Neural cell (in vitro differentiated cells): ENCODE results near the gene PLEKHG5. TPM values are rescaled to one million over a fixed set of nuclear protein-coding genes. Genes with fewer than 3 reads are reported as not detected.

Experiments
- H2AFZ ChIP-seq: fragments of 200-600, 300-800 bp; sonication (generic), shearing (Covaris generic); 2 replicates; pipeline ENCODE4 v1.6.0; 2014; ENCODE audit warnings: low read depth, mild to moderate bottlenecking, antibody characterized with exemption, low read length, moderate library complexity
- H3F3A ChIP-seq: fragments of 200-600 bp; shearing (Covaris generic); 2 replicates; pipeline ENCODE4 v1.6.1; 2016; ENCODE audit warnings: mild to moderate bottlenecking, moderate library complexity, mixed read lengths, antibody characterized with exemption, low read length; ENCODE audit not compliant: insufficient read depth, poor library complexity, severe bottlenecking
- H3K27ac ChIP-seq: fragments of 200-600, 300-800 bp; sonication (generic), shearing (Covaris generic); 2 replicates; pipeline ENCODE4 v1.5.1; 2014; ENCODE audit warnings: mild to moderate bottlenecking, low read length, moderate library complexity
- H3K27me3 ChIP-seq: fragments of 300-800, 200-600 bp; sonication (generic), shearing (Covaris generic); 2 replicates; pipeline ENCODE4 v1.6.0; 2014; ENCODE audit warnings: mild to moderate bottlenecking, low read depth, low read length, moderate library complexity; ENCODE audit not compliant: insufficient read depth
- H3K36me3 ChIP-seq: fragments of 300-800, 200-600 bp; sonication (generic), shearing (Covaris generic); 2 replicates; pipeline ENCODE4 v1.5.1; 2014; ENCODE audit warnings: mild to moderate bottlenecking, antibody characterized with exemption, low read length, moderate library complexity; ENCODE audit not compliant: insufficient read depth
- H3K4me2 ChIP-seq: fragments of 300-800, 200-600 bp; sonication (generic), shearing (Covaris generic); 2 replicates; pipeline ENCODE4 v1.6.0; 2014; ENCODE audit warnings: mild to moderate bottlenecking, low read length
- H3K4me3 ChIP-seq: fragments of 300-800, 200-600 bp; sonication (generic), shearing (Covaris generic); 2 replicates; pipeline ENCODE4 v1.5.1; 2014; ENCODE audit warnings: mild to moderate bottlenecking, low read length, moderate library complexity
- H3K79me2 ChIP-seq: fragments of 200-600 bp; shearing (Covaris generic); replicated peaks from 2 replicates; pipeline ENCODE4 v1.6.0; 2014; ENCODE audit warnings: mild to moderate bottlenecking, low read length, moderate library complexity; ENCODE audit not compliant: insufficient read depth
- H3K9ac ChIP-seq: fragments of 300-800, 200-600 bp; sonication (generic), shearing (Covaris generic); 2 replicates; pipeline ENCODE4 v1.6.1; 2016; ENCODE audit warnings: mild to moderate bottlenecking, low read length, mixed read lengths
- H3K9me2 ChIP-seq: fragments of 200-600 bp; shearing (Covaris generic); 2 replicates; pipeline ENCODE4 v1.6.1; 2016; ENCODE audit warnings: mild to moderate bottlenecking, low read length, mixed read lengths; ENCODE audit not compliant: insufficient read depth
- H3K9me3 ChIP-seq: fragments of 200-600, 300-800 bp; sonication (generic), shearing (Covaris generic); 2 replicates; pipeline ENCODE4 v1.6.1; 2016; ENCODE audit warnings: mild to moderate bottlenecking, mixed run types, low read length, moderate library complexity, mixed read lengths
- H4K20me1 ChIP-seq: fragments of 200-600 bp; shearing (Covaris generic); 2 replicates; pipeline ENCODE4 v1.6.1; 2016; ENCODE audit warnings: mild to moderate bottlenecking, mixed run types; ENCODE audit not compliant: insufficient read depth
- EP300 ChIP-seq: fragments of 450-650 bp; conservative IDR thresholded peaks from 2 replicates; pipeline ENCODE4 v1.6.1; 2014; ENCODE audit warnings: antibody characterized with exemption, mild to moderate bottlenecking, moderate library complexity; ENCODE audit not compliant: poor library complexity, severe bottlenecking
- EZH2 ChIP-seq: fragments of 200-600, 300-800 bp; shearing (Covaris generic), sonication (generic); IDR thresholded peaks from 2 replicates; pipeline ENCODE4 v1.6.1; 2014; ENCODE audit warnings: antibody characterized with exemption, low read length, borderline replicate concordance, mild to moderate bottlenecking; ENCODE audit not compliant: insufficient read depth, poor library complexity, severe bottlenecking
- MXI1 ChIP-seq: fragments of 450-650 bp; conservative IDR thresholded peaks from 2 replicates; pipeline ENCODE4 v1.6.1; 2014; ENCODE audit warnings: antibody characterized with exemption, mild to moderate bottlenecking; ENCODE audit not compliant: poor library complexity, severe bottlenecking
- POLR2AphosphoS5 ChIP-seq: IDR thresholded peaks from 2 replicates; pipeline ENCODE4 v1.6.1; 2012
- RAD21 ChIP-seq: fragments of 450-650 bp; conservative IDR thresholded peaks from 2 replicates; pipeline ENCODE4 v1.6.1; 2014; ENCODE audit warnings: antibody characterized with exemption, mild to moderate bottlenecking, moderate library complexity
- SMC3 ChIP-seq: fragments of 450-650 bp; conservative IDR thresholded peaks from 2 replicates; pipeline ENCODE4 v1.6.1; 2014; ENCODE audit warnings: antibody characterized with exemption, mild to moderate bottlenecking, moderate library complexity; ENCODE audit not compliant: poor library complexity
- TAF1 ChIP-seq: IDR thresholded peaks from 2 replicates; pipeline ENCODE4 v1.6.1; 2012; ENCODE audit warnings: low read depth
- polyA plus RNA-seq: library from polyadenylated mRNA; depleted of rRNA; stranded (reverse); fragments of >200 nt; gene quantifications from 2 replicates; pipeline ENCODE4 v1.2.3, GENCODE V29; 2014
- TF ChIP-seq, protein P1 (sequence below): IDR thresholded peaks from 2 replicates; pipeline ENCODE4 v1.6.1; 2012; ENCODE audit warnings: borderline replicate concordance
- TF ChIP-seq, protein P2 (sequence below): fragments of 450-650 bp; IDR thresholded peaks from 2 replicates; pipeline ENCODE4 v1.5.1; 2014; ENCODE audit warnings: antibody characterized with exemption, mild to moderate bottlenecking, moderate library complexity; ENCODE audit not compliant: poor library complexity, severe bottlenecking

PLEKHG5 gene
- polyA plus RNA-seq, 1 donor from 2014 or later = 24.0 TPM

DNA sequence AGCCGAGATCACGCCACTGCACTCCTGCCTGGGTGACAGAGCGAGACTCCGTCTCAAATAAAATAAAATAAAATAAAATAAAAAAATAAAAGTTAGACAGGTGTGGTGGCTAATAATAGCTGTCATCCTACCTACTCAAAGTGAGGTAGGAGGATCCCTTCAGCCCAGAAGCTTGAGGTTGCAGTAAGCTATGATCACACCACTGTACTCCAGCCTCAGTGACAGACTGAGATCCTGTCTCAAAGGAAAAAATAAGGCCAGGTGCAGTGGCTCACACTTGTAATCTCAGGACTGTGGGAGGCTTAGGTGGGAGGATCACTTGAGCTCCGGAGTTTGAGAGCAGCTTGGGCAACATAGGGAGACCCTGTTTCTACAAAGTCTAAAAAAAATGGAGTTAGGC lies 44.8 kb upstream of the PLEKHG5 start:
- Histone ChIP-seq H3K36me3 (no peaks in the 10 kb centered on the region), H3K9me2 (no peaks in the 10 kb centered on the region), H3F3A (no peaks in the 10 kb centered on the region), H3K27me3 (no peaks in the 10 kb centered on the region), H3K9me3 (no peaks in the 10 kb centered on the region), H3K9ac (no peak overlapping the region), H3K4me3 (no peak overlapping the region), H3K27ac (no peak overlapping the region), H3K79me2 (no peaks in the 10 kb centered on the region), H2AFZ (no peak overlapping the region), H3K4me2 (no peak overlapping the region), H4K20me1 (no peaks in the 10 kb centered on the region)
- TF ChIP-seq, protein P1, sequence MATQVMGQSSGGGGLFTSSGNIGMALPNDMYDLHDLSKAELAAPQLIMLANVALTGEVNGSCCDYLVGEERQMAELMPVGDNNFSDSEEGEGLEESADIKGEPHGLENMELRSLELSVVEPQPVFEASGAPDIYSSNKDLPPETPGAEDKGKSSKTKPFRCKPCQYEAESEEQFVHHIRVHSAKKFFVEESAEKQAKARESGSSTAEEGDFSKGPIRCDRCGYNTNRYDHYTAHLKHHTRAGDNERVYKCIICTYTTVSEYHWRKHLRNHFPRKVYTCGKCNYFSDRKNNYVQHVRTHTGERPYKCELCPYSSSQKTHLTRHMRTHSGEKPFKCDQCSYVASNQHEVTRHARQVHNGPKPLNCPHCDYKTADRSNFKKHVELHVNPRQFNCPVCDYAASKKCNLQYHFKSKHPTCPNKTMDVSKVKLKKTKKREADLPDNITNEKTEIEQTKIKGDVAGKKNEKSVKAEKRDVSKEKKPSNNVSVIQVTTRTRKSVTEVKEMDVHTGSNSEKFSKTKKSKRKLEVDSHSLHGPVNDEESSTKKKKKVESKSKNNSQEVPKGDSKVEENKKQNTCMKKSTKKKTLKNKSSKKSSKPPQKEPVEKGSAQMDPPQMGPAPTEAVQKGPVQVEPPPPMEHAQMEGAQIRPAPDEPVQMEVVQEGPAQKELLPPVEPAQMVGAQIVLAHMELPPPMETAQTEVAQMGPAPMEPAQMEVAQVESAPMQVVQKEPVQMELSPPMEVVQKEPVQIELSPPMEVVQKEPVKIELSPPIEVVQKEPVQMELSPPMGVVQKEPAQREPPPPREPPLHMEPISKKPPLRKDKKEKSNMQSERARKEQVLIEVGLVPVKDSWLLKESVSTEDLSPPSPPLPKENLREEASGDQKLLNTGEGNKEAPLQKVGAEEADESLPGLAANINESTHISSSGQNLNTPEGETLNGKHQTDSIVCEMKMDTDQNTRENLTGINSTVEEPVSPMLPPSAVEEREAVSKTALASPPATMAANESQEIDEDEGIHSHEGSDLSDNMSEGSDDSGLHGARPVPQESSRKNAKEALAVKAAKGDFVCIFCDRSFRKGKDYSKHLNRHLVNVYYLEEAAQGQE = no peak
- TF ChIP-seq RAD21 (no peak), SMC3 (no peak), POLR2AphosphoS5 (no peak), TAF1 (no peak), EP300 (no peak), MXI1 (no peak), EZH2 (no peak)
- TF ChIP-seq, protein P2, sequence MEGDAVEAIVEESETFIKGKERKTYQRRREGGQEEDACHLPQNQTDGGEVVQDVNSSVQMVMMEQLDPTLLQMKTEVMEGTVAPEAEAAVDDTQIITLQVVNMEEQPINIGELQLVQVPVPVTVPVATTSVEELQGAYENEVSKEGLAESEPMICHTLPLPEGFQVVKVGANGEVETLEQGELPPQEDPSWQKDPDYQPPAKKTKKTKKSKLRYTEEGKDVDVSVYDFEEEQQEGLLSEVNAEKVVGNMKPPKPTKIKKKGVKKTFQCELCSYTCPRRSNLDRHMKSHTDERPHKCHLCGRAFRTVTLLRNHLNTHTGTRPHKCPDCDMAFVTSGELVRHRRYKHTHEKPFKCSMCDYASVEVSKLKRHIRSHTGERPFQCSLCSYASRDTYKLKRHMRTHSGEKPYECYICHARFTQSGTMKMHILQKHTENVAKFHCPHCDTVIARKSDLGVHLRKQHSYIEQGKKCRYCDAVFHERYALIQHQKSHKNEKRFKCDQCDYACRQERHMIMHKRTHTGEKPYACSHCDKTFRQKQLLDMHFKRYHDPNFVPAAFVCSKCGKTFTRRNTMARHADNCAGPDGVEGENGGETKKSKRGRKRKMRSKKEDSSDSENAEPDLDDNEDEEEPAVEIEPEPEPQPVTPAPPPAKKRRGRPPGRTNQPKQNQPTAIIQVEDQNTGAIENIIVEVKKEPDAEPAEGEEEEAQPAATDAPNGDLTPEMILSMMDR = no peak

DNA sequence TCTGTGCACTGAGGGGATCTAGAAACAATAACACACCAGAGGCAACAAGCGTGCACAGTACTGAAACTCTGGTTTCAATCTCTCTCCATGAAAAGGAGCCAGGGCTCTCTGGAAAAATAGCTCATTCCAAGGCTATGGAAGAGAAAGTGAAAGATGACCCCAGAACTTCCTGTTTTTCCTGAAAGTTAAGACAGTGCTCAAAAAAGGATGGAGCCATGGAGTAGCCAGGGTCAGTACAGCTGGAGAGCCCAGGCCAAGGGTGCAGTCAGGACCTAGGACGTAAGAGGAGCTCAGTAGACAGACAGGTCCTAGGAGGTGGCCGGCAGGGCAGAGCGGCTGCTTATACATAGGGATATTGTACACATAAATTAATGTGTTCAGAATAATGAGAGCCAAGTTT lies 43.7 kb upstream of the PLEKHG5 start:
- no peak overlapping the region for H3K4me2 ChIP-seq
- no peaks in the 10 kb centered on the region for H3F3A ChIP-seq
- no peaks in the 10 kb centered on the region for H3K79me2 ChIP-seq
- H3K9me3 ChIP-seq = no peaks in the 10 kb centered on the region
- H3K27ac ChIP-seq = no peak overlapping the region
- no peaks in the 10 kb centered on the region for H3K9me2 ChIP-seq
- no peak overlapping the region for H3K9ac ChIP-seq
- no peak overlapping the region for H3K4me3 ChIP-seq
- no peak overlapping the region for H2AFZ ChIP-seq
- TF ChIP-seq SMC3 = no peak
- TF ChIP-seq, protein P1 = no peak
- TF ChIP-seq EZH2 = no peak
- no peak for TF ChIP-seq MXI1
- TF ChIP-seq POLR2AphosphoS5 = no peak
- TF ChIP-seq, protein P2 = no peak
- TF ChIP-seq RAD21 = no peak
- no peak for TF ChIP-seq EP300
- TF ChIP-seq TAF1 = no peak
- H3K27me3 ChIP-seq = no peaks in the 10 kb centered on the region
- no peaks in the 10 kb centered on the region for H4K20me1 ChIP-seq
- peaks cover 6% of the 10 kb centered on the region for H3K36me3 ChIP-seq
